LNCaP clone FGC (cell line): ENCODE results near the gene SRGAP1.
"Not testable (repeated sequence)": the region's sequence is repeated elsewhere in the genome, so short reads cannot be mapped to it uniquely, and the experiment has no call there.

Experiments used
- DNase-seq: peaks from one replicate; pipeline ENCODE4 v3.0.0-alpha.2; 2011; ENCODE audit warnings: low read depth
- H3K4me3 ChIP-seq: 2 replicates; pipeline ENCODE4 v1.5.1; 2011; ENCODE audit warnings: mild to moderate bottlenecking, low read depth, low read length, control low read depth
- TF ChIP-seq, protein P1 (sequence below): IDR thresholded peaks from 2 replicates; pipeline ENCODE4 v1.5.1; 2012; ENCODE audit warnings: mild to moderate bottlenecking; ENCODE audit not compliant: control insufficient read depth, insufficient read depth; ENCODE audit errors: extremely low read depth

SRGAP1 gene

DNA sequence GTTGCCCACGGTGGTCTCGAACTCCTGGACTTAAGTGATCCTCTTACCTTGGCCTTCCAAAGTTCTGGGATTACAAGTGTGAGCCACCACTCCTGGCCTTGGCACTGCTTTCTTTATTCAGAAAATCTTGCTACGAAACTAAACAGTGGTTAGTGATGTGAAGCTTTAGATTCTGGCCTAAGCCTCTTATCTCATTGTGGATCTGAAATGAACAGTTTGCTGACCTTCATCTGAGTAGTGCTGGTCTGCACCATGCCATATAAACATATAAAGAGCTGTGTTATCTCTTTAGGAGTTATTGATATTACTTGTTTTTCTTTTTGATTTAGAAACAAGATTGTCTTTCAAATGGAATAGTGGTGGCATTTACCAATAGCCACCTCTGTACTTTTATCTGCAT is 22.6 kb downstream of the SRGAP1 start:
- DNase-seq = no peak
- no peak overlapping the region for H3K4me3 ChIP-seq
- TF ChIP-seq, protein P1, sequence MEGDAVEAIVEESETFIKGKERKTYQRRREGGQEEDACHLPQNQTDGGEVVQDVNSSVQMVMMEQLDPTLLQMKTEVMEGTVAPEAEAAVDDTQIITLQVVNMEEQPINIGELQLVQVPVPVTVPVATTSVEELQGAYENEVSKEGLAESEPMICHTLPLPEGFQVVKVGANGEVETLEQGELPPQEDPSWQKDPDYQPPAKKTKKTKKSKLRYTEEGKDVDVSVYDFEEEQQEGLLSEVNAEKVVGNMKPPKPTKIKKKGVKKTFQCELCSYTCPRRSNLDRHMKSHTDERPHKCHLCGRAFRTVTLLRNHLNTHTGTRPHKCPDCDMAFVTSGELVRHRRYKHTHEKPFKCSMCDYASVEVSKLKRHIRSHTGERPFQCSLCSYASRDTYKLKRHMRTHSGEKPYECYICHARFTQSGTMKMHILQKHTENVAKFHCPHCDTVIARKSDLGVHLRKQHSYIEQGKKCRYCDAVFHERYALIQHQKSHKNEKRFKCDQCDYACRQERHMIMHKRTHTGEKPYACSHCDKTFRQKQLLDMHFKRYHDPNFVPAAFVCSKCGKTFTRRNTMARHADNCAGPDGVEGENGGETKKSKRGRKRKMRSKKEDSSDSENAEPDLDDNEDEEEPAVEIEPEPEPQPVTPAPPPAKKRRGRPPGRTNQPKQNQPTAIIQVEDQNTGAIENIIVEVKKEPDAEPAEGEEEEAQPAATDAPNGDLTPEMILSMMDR = no peak

DNA sequence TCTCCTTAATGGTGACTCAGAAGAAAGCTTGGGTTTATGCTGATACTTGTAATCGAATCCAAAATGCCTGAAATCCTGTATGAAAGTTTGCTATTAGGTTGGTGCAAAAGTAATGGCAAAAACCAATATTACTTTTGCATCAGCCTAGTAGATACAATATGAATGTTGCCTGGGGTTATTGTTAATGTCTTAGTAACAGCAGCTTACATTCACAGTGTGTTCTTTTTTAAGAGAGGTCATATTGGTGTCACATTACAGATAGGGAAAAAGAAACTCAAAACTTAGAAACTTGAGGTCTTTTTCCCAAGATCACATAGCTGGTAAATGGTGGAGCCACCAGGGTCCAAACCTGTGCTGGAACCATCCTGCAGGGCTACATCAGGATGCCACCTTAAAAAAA is 25.2 kb downstream of the SRGAP1 start:
- no peak for DNase-seq

DNA sequence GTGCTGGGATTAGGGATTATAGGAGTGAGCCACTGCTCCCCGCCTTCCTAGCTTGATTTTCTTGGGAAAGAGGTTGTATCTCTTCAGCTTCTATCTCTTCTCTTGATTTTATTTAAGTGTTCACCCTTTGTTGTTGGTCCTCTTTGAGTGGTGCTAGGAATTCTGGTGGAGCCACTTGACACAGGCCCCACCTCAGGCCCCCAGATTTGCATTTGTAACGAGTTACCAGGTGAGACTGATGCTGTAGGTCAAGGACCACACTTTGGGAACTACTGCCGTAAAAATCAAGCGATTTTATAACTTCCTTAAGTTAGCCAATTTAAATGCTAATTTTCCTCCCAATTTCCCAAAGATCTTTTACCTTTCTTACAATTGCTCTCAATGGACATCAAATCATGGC is 26.3 kb downstream of the SRGAP1 start:
- no peak for DNase-seq
- H3K4me3 ChIP-seq = no peak overlapping the region
- TF ChIP-seq, protein P1 = no peak

More for the DNA sequence above, 25.2 kb downstream of the SRGAP1 start:
- H3K4me3 ChIP-seq = no peak overlapping the region
- TF ChIP-seq, protein P1 = no peak

DNA sequence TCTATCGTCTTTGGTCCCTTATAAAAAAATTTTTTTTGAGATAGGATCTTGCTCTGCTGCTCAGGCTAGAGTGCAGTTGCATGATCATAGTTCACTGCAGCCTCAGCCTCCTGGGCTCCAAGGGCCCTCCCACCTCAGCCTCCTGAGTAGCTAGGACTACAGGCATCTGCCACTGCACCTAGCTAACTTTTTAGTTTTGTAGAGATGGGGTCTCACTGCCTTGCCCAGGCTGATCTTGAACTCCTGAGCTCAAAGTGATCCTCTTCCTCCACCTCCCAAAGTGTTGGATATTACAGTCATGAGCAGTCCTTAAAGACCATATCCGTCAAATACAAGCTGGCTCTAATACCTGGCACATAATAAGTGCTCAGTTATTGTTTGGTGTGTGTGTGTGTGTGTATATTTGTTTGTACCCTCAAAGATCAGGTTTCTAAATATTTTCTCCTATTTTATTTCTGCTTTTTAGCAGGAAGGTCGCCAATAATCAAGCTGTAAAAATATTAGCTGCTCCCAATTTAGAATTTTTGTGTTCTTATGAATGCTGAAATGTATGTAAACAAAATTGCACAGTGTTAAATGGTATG is 30.5 kb downstream of the SRGAP1 start:
- TF ChIP-seq, protein P1 = no peak
- no peak overlapping the region for H3K4me3 ChIP-seq
- DNase-seq = no peak

DNA sequence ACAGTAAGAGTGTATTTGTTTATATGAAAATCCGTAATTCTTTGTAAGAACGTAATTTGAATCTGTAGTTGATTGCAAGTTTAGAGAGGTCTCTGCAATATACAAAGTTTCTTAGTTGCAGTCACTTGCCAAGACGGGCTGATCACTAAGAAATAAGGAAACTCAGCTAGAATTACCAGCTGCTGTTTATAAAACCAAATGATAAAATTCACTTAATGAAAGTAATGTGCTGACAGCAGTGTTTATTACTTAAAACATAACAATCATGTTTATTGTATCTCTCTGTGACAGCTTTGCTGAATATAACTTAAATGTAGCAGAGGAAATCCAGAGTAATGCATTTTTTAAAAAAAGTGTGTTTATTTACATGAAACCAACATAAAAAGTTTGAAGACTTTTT is 31.2 kb downstream of the SRGAP1 start:
- no peak overlapping the region for H3K4me3 ChIP-seq
- no peak for DNase-seq
- TF ChIP-seq, protein P1 = no peak

DNA sequence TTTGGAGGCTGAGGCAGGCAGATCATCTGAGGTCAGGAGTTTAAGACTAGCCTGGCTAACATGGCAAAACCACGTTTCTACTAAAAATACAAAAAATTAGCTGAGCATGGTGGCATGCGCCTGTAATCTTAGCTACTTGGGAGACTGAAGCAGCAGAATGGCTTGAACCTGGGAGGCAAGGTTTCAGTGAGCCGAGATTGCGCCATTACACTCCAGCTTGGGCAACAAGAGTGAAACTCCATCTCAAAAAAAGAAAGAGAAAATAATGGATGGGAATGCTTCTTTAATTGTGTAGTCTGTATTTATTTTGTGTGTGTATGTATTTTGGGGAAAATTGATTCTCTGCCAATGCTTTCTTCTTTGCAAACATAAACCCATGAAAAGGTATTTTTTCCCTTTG is 32.5 kb downstream of the SRGAP1 start:
- H3K4me3 ChIP-seq = no peak overlapping the region
- TF ChIP-seq, protein P1 = no peak
- no peak for DNase-seq

DNA sequence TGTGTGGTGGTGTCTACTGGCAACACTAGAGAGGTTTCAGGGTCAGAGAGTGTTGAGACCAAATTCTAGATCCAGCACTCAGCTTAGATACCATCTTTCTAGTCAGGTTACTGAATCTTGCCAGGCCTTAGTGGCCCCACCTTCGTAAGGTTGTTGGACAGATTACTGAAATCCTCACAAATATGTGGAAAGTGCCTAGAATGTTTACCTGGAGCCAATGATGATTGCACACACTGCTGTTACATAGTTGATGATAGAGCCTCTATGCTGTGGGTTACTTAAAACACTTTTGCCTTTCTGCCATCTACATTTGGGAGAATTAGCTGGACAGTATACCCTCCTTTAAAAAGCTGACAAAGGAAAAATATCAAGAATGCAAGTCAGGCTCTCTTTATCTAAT is 33.2 kb downstream of the SRGAP1 start:
- peak; percentile 49 for DNase-seq
- no peak overlapping the region for H3K4me3 ChIP-seq
- TF ChIP-seq, protein P1 = no peak

DNA sequence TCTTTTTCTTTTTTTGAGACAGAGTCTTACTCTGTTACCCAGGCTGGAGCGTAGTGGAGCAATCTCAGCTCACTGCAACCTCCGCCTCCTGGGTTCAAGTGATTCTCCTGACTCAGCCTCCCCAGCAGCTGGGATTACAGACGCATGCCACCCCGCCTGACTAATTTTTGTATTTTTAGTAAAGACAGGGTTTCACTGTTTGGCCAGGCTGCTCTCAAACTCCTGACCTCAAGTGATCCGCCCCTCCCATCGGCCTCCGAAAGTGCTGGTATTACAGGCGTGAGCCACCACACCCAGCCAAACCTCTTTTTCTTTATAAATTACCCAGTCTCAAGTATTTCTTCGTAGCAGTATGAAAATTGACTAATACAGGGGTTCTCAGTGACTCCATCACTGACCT is 35.7 kb downstream of the SRGAP1 start:
- not testable (repeated sequence) for H3K4me3 ChIP-seq, DNase-seq
